HepG2 (cell line): ENCODE results near the gene CEACAM21. TPM values are rescaled to one million over a fixed set of nuclear protein-coding genes. Genes with fewer than 3 reads are reported as not detected.

Experiments
- ATAC-seq: fragments of 200-7000 bp; cut with Tn5 transposase; 3 replicates; pipeline ENCODE4 v1.9.1; 2020; ENCODE audit warnings: mild to moderate bottlenecking, moderate library complexity
- BruUV-seq: library from RNA; stranded (reverse); fragments of 400-500 nt; replicated peaks from 2 replicates; lab custom pipeline; 2021; lab: Mats Ljungman, UMichigan
- CTCF ChIA-PET: fragments of 300-600 bp; formaldehyde crosslinking; extraction: SDS; loops from one replicate; lab custom pipeline; 2021; ENCODE audit warnings: low total read pairs, inconsistent platforms, low intra/inter-chr PET ratio; lab: Yijun Ruan, JAX
- POLR2A ChIA-PET: fragments of 350-600 bp; sonication (Branson Sonifier 250); formaldehyde crosslinking; loops from one replicate; lab custom pipeline; 2020; ENCODE audit warnings: antibody characterized with exemption, inconsistent platforms; lab: Yijun Ruan, JAX
- DNase-seq: peaks from one replicate; pipeline ENCODE4 v3.0.0-alpha.2; 2015; ENCODE audit warnings: low spot score
- FAIRE-seq: peaks from 3 replicates; lab custom pipeline; 2011; peaks lifted over from hg19 to GRCh38; lab: Jason Lieb, UNC
- H2AFZ ChIP-seq: one replicate; pipeline ENCODE4 v1.6.1; 2011; ENCODE audit warnings: low read length, inconsistent platforms
- H3K27ac ChIP-seq: fragments of 300-600 bp; 3 replicates; pipeline ENCODE4 v1.8.0; 2011; ENCODE audit warnings: mixed run types, mild to moderate bottlenecking, mixed read lengths, low read length, inconsistent platforms; ENCODE audit not compliant: insufficient read depth; ENCODE audit errors: extremely low read length
- H3K27me3 ChIP-seq, 2 experiments: fragments of 200-600 bp in 1 of 2; 2 replicates in 1 of 2; 3 replicates in 1 of 2; pipeline versions ENCODE4 v1.6.0 to v1.8.0; 2011; ENCODE audit warnings: low read length in 2 of 2, mild to moderate bottlenecking in 2 of 2, moderate library complexity in 2 of 2, inconsistent platforms in 1 of 2; ENCODE audit not compliant: insufficient read depth in 2 of 2, control insufficient read depth in 1 of 2
- H3K36me3 ChIP-seq, 2 experiments: fragments of 200-600 bp in 1 of 2; replicated peaks in 1 of 2; 2 replicates in 1 of 2; 3 replicates in 1 of 2; pipeline versions ENCODE4 v1.5.1 to v1.8.0; 2011; ENCODE audit warnings: low read length in 2 of 2, inconsistent platforms in 1 of 2; ENCODE audit not compliant: insufficient read depth in 2 of 2, control insufficient read depth in 1 of 2
- H3K4me1 ChIP-seq: 2 replicates; pipeline ENCODE4 v1.5.1; 2012; ENCODE audit warnings: low read length, inconsistent platforms; ENCODE audit not compliant: insufficient read depth
- H3K4me2 ChIP-seq: 2 replicates; pipeline ENCODE4 v1.6.0; 2011; ENCODE audit warnings: low read depth, low read length, inconsistent platforms
- H3K4me3 ChIP-seq, 3 experiments: fragments of 200-600 bp in 1 of 3; sonication (generic), shearing (Covaris generic) in 1 of 3; replicated peaks in 1 of 3; 2 replicates each; pipeline ENCODE4 v1.5.1; 2011 to 2016; ENCODE audit warnings: low read length in 3 of 3, inconsistent platforms in 2 of 3, low read depth in 2 of 3, mild to moderate bottlenecking in 2 of 3, control low read depth in 1 of 3, mixed read lengths in 1 of 3; ENCODE audit not compliant: insufficient read depth in 1 of 3
- H3K79me2 ChIP-seq: one replicate; pipeline ENCODE4 v1.6.1; 2011; ENCODE audit warnings: low read length, inconsistent platforms; ENCODE audit not compliant: insufficient read depth
- H3K9ac ChIP-seq: 2 replicates; pipeline ENCODE4 v1.6.0; 2011; ENCODE audit warnings: mild to moderate bottlenecking, low read depth, low read length, inconsistent platforms; ENCODE audit not compliant: insufficient read depth
- H3K9me3 ChIP-seq: 2 replicates; pipeline ENCODE4 v1.5.1; 2012; ENCODE audit warnings: mild to moderate bottlenecking, low read length
- H4K20me1 ChIP-seq: 2 replicates; pipeline ENCODE4 v1.6.0; 2011; ENCODE audit warnings: inconsistent platforms, mild to moderate bottlenecking, low read length, moderate library complexity; ENCODE audit not compliant: insufficient read depth
- FOXP1 ChIP-seq, 2 experiments: fragments of 450-650 bp in 1 of 2; IDR thresholded peaks; 2 replicates each; pipeline ENCODE4 v1.6.1; 2017 to 2018; ENCODE audit warnings: antibody characterized with exemption in 1 of 2
- HCFC1 ChIP-seq: fragments of 150-350 bp; IDR thresholded peaks from 2 replicates; pipeline ENCODE4 v1.6.1; 2014; ENCODE audit warnings: low read depth, low read length
- HNRNPH1 ChIP-seq: fragments of 200-400 bp; formaldehyde crosslinking; optimal IDR thresholded peaks from 2 replicates; pipeline ENCODE3; 2017; ENCODE audit warnings: mild to moderate bottlenecking, low read depth, low read length
- MEF2D ChIP-seq: sonication (generic); formaldehyde crosslinking; IDR thresholded peaks from 2 replicates; pipeline ENCODE4 v1.5.1; 2020; ENCODE audit warnings: mild to moderate bottlenecking, missing genetic modification reagents
- RFXANK ChIP-seq: IDR thresholded peaks from 2 replicates; pipeline ENCODE4 v1.6.1; 2016
- SSRP1 ChIP-seq: IDR thresholded peaks from 2 replicates; pipeline ENCODE4 v1.6.1; 2016; ENCODE audit warnings: control low read depth
- ZNF138 ChIP-seq: sonication (generic); formaldehyde crosslinking; IDR thresholded peaks from 2 replicates; pipeline ENCODE4 v1.5.0; 2020; ENCODE audit warnings: mild to moderate bottlenecking, low read depth, missing genetic modification reagents
- ZNF331 ChIP-seq: sonication (generic); formaldehyde crosslinking; IDR thresholded peaks from 2 replicates; pipeline ENCODE4 v1.4.0; 2020; ENCODE audit warnings: missing genetic modification reagents
- ZNF34 ChIP-seq: sonication (generic); formaldehyde crosslinking; IDR thresholded peaks from 2 replicates; pipeline ENCODE4 v1.4.0; 2020; ENCODE audit warnings: mild to moderate bottlenecking, missing genetic modification reagents, borderline replicate concordance
- ZNF350 ChIP-seq: sonication (generic); formaldehyde crosslinking; IDR thresholded peaks from 2 replicates; pipeline ENCODE4 v1.4.0; 2020; ENCODE audit warnings: mild to moderate bottlenecking, low read depth, missing genetic modification reagents, borderline replicate concordance
- ZNF430 ChIP-seq: sonication (generic); formaldehyde crosslinking; IDR thresholded peaks from 2 replicates; pipeline ENCODE4 v1.9.0; 2021; ENCODE audit warnings: mild to moderate bottlenecking, missing genetic modification reagents
- ZNF530 ChIP-seq: sonication (generic); formaldehyde crosslinking; IDR thresholded peaks from 2 replicates; pipeline ENCODE4 v1.5.0; 2020; ENCODE audit warnings: low read depth, mild to moderate bottlenecking, missing genetic modification reagents
- ZNF670 ChIP-seq: sonication (generic); formaldehyde crosslinking; IDR thresholded peaks from 2 replicates; pipeline ENCODE4 v1.8.0; 2022; ENCODE audit warnings: mild to moderate bottlenecking, missing genetic modification reagents, borderline replicate concordance
- WGBS: methylation state at CpG from one replicate; pipeline ENCODE4 v1.1.6; 2017; ENCODE audit warnings: low lambda C conversion rate; 5-methylcytosine and 5-hydroxymethylcytosine counted together
- in situ Hi-C: cut with HindIII; loops from 2 replicates; pipeline ENCODE4 v1.10.0; 2017; ENCODE audit warnings: low pct_unique_long_range_greater_than_20kb; ENCODE audit not compliant: extremely low pct_ligation_motif_present
- intact Hi-C: fragments of 100-400 bp; cut with micrococcal nuclease; formaldehyde crosslinking; loops from one replicate; pipeline ENCODE4 v1.10.0; 2022; ENCODE audit not compliant: unreplicated experiment
- polyA plus RNA-seq, 8 experiments: library from polyadenylated mRNA; depleted of rRNA in 3 of 8; stranded (reverse) in 7 of 8; unstranded in 1 of 8; fragments of >200 nt; fragmentation: Illumina TruSeq in 4 of 8; extraction: Trizol in 4 of 8; gene quantifications; 2 replicates each; pipeline versions ENCODE4 v1.2.1 to v1.2.3, GENCODE V29; 2011 to 2016; ENCODE audit warnings: low read depth in 4 of 8, missing spikeins in 1 of 8, mixed read lengths in 1 of 8; ENCODE audit not compliant: insufficient read depth in 1 of 8
- total RNA-seq, 5 experiments: library from RNA; depleted of rRNA; stranded (reverse); fragments of >200 nt; fragmentation: Illumina TruSeq; extraction: Trizol; gene quantifications; 2 replicates each; pipeline ENCODE4 v1.2.3, GENCODE V29; 2016; ENCODE audit warnings: low read depth in 1 of 5
- TF ChIP-seq, protein P1 (sequence below): sonication (generic); formaldehyde crosslinking; IDR thresholded peaks from 2 replicates; pipeline ENCODE4 v1.4.0; 2020; ENCODE audit warnings: missing genetic modification reagents, borderline replicate concordance
- TF ChIP-seq, protein P2 (sequence below): sonication (generic); formaldehyde crosslinking; IDR thresholded peaks from 2 replicates; pipeline ENCODE4 v1.9.0; 2021; ENCODE audit warnings: missing genetic modification reagents, mild to moderate bottlenecking, borderline replicate concordance

Gene CEACAM21
- total and polyA plus RNA-seq, 2 of the 13 experiments (the other 11 are each of a cell fraction or from before 2014, with no cell fraction given), result 0.05 TPM; not detected in 1

DNA sequence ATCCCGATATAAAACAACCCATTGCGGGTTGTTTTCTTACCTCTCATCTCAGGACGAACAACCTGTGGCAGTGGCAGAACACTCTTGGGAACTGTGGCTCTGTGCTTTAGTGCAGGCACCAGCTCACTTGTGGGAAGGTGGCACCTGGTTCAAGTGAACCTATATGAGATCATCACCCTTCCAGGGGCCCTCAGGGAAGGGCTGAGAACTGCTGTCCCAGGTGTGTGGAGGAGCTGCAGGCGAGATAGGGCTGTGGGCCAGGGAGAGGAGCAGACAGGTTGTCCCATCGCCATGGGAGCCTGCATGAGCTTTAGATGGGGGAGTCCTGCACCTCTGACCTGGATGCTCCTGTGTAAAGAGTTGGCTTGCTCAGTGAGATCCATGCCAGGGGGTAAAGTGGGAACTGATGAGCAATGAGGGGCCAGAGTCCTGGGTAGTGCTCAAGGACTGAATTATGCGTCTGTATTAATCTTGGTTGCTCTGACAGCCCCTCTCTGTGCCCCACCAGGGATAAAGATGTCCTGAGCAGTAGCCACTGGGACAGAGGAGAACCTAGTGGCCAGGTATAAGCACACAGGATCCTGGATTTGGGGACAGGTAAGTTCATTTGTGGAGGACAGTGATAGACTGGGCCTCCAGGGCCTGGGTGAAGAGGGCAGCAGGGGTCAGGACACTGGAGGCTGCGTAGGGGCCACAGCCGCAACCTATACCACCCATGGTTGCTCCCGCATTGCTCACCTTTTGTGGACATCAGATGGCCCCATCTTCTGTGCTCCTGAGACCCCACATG, 42.2 kb downstream of the CEACAM21 start:
- in situ Hi-C loops (no loop called here), intact Hi-C loops (no loop called here)
- Histone ChIP-seq H3K4me1 (no peaks in the 10 kb centered on the region), H3K36me3 (no peaks in the 10 kb centered on the region), H3K9me3 (no peaks in the 10 kb centered on the region), H3K79me2 (no peaks in the 10 kb centered on the region), H3K4me3 (no peak overlapping the region), H3K27ac (no peak overlapping the region), H4K20me1 (no peaks in the 10 kb centered on the region), H3K9ac (no peak overlapping the region), H3K27me3 (peaks cover 0 to 4% of the 10 kb centered on the region in 2 experiments; a peak in 1 of 5 replicates), H2AFZ (no peak overlapping the region), H3K4me2 (no peak overlapping the region)
- CTCF ChIA-PET, result no interaction called here
- POLR2A ChIA-PET, result no interaction called here
- FAIRE-seq (no peak), ATAC-seq (no peak), DNase-seq (no peak)
- BruUV-seq, result no TSS peak
- no peak for TF ChIP-seq ZNF331 (CRISPR knock-in tag)
- no peak for TF ChIP-seq FOXP1 (IDR thresholded peaks at IDR 0.05)
- TF ChIP-seq FOXP1 (CRISPR knock-in tag; IDR thresholded peaks at IDR 0.05), result no peak
- no peak for TF ChIP-seq ZNF138 (CRISPR knock-in tag)
- TF ChIP-seq ZNF530 (CRISPR knock-in tag), result no peak
- TF ChIP-seq ZNF670 (CRISPR knock-in tag), result no peak
- 5% methylated on average over 4 of the region's 9 CpGs for WGBS

DNA sequence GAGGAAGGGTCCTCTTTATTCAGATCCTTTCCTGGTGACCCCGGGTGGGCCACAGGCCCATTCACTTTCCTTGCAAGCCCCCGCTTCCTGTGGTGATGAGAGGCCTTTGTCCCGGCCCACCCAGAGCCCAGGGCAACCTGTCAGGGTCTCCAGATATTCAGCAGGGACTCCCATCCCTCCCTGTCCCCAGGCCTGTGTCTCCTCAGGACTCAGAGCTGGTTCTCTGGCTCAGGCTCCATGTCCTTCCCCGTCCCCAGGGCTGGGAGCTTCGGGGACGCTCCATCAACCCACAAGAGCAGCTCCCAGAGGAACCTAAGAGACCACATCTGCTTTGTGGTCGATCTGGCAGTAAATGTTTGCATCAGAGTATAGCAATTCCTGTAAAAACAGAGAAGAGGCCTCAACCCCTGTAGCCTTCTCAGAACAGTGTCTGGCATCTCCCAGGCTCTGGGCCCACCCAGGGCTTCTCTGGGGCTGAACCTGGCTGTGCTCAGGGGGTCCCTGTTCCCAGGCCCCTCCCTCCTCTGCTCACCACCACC, 43.1 kb downstream of the CEACAM21 start:
- no peak overlapping the region for H3K9ac ChIP-seq
- ChIA-PET CTCF (no interaction called here), POLR2A (no interaction called here)
- no peak for FAIRE-seq
- no peaks in the 10 kb centered on the region for H3K79me2 ChIP-seq
- H4K20me1 ChIP-seq, result no peaks in the 10 kb centered on the region
- H3K4me2 ChIP-seq, result no peak overlapping the region
- no TSS peak for BruUV-seq
- in situ Hi-C loops (no loop called here), intact Hi-C loops (no loop called here)
- H2AFZ ChIP-seq, result no peak overlapping the region
- H3K36me3 ChIP-seq, result no peaks in the 10 kb centered on the region
- no peak overlapping the region for H3K4me3 ChIP-seq
- H3K27ac ChIP-seq, result no peak overlapping the region
- no peak for DNase-seq
- peaks cover 0 to 4% of the 10 kb centered on the region in 2 experiments; a peak in 1 of 5 replicates for H3K27me3 ChIP-seq
- 0% methylated on average over 4 of the region's 7 CpGs for WGBS
- no peaks in the 10 kb centered on the region for H3K9me3 ChIP-seq
- H3K4me1 ChIP-seq, result no peaks in the 10 kb centered on the region
- no peak for ATAC-seq
- no peak for TF ChIP-seq ZNF430
- TF ChIP-seq MEF2D (CRISPR knock-in tag), result no peak
- no peak for TF ChIP-seq ZNF34 (CRISPR knock-in tag)
- no peak for TF ChIP-seq RFXANK (CRISPR knock-in tag)
- TF ChIP-seq, protein P1, sequence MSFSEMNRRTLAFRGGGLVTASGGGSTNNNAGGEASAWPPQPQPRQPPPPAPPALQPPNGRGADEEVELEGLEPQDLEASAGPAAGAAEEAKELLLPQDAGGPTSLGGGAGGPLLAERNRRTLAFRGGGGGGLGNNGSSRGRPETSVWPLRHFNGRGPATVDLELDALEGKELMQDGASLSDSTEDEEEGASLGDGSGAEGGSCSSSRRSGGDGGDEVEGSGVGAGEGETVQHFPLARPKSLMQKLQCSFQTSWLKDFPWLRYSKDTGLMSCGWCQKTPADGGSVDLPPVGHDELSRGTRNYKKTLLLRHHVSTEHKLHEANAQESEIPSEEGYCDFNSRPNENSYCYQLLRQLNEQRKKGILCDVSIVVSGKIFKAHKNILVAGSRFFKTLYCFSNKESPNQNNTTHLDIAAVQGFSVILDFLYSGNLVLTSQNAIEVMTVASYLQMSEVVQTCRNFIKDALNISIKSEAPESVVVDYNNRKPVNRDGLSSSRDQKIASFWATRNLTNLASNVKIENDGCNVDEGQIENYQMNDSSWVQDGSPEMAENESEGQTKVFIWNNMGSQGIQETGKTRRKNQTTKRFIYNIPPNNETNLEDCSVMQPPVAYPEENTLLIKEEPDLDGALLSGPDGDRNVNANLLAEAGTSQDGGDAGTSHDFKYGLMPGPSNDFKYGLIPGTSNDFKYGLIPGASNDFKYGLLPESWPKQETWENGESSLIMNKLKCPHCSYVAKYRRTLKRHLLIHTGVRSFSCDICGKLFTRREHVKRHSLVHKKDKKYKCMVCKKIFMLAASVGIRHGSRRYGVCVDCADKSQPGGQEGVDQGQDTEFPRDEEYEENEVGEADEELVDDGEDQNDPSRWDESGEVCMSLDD (CRISPR knock-in tag), result no peak
- no peak for TF ChIP-seq ZNF350 (CRISPR knock-in tag)
- TF ChIP-seq HNRNPH1, result no peak
- no peak for TF ChIP-seq HCFC1
- TF ChIP-seq SSRP1 (CRISPR knock-in tag), result no peak
- TF ChIP-seq, protein P2, sequence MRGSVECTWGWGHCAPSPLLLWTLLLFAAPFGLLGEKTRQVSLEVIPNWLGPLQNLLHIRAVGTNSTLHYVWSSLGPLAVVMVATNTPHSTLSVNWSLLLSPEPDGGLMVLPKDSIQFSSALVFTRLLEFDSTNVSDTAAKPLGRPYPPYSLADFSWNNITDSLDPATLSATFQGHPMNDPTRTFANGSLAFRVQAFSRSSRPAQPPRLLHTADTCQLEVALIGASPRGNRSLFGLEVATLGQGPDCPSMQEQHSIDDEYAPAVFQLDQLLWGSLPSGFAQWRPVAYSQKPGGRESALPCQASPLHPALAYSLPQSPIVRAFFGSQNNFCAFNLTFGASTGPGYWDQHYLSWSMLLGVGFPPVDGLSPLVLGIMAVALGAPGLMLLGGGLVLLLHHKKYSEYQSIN, result no peak
